H1 (cell line): ENCODE measurements around the gene BCL2L1. TPM values are rescaled to one million over a fixed set of nuclear protein-coding genes. Genes with fewer than 3 reads are reported as not detected.
"Not testable (repeated sequence)": the region's sequence is repeated elsewhere in the genome, so short reads cannot be mapped to it uniquely, and the experiment has no call there.

ENCODE experiments used
- CTCF ChIA-PET: fragments of 300-600 bp; sonication (Branson Sonifier 250); formaldehyde crosslinking; loops from one replicate; lab custom pipeline; 2021; ENCODE audit not compliant: partially characterized antibody; lab: Charles Lee
- POLR2A ChIA-PET: fragments of 300-600 bp; sonication (Branson Sonifier 250); formaldehyde crosslinking; loops from one replicate; lab custom pipeline; 2021; ENCODE audit warnings: inconsistent platforms; ENCODE audit not compliant: partially characterized antibody; lab: Charles Lee
- DNase-seq, 2 experiments: peaks; one replicate each; pipeline versions ENCODE4 v3.0.0 to v3.0.0-alpha.2; 2010 to 2022; ENCODE audit warnings: low spot score in 2 of 2, low read depth in 1 of 2, mixed read lengths in 1 of 2
- FAIRE-seq: peaks from 2 replicates; lab custom pipeline; 2011; peaks lifted over from hg19 to GRCh38; lab: Jason Lieb, UNC
- H2AFZ ChIP-seq: 2 replicates; pipeline ENCODE4 v1.8.1; 2012; ENCODE audit warnings: low read length, inconsistent platforms
- H2AK5ac ChIP-seq: 2 replicates; pipeline ENCODE4 v1.6.1; 2013; ENCODE audit warnings: low read depth, low read length
- H2BK120ac ChIP-seq: replicated peaks from 2 replicates; pipeline ENCODE3; 2013; ENCODE audit warnings: low read depth, low read length, inconsistent platforms
- H2BK12ac ChIP-seq: 2 replicates; pipeline ENCODE4 v1.6.1; 2013; ENCODE audit warnings: low read depth, low read length
- H2BK15ac ChIP-seq: 2 replicates; pipeline ENCODE4 v1.6.1; 2013; ENCODE audit warnings: low read length
- H2BK20ac ChIP-seq: 2 replicates; pipeline ENCODE4 v1.6.1; 2013; ENCODE audit warnings: low read length
- H2BK5ac ChIP-seq: 2 replicates; pipeline ENCODE4 v1.6.1; 2013; ENCODE audit warnings: low read depth, low read length
- H3K14ac ChIP-seq: 2 replicates; pipeline ENCODE4 v1.6.1; 2013; ENCODE audit warnings: inconsistent platforms; ENCODE audit not compliant: insufficient read length
- H3K18ac ChIP-seq: 2 replicates; pipeline ENCODE4 v1.6.1; 2013; ENCODE audit warnings: low read length; ENCODE audit errors: extremely low read depth
- H3K23ac ChIP-seq: 2 replicates; pipeline ENCODE4 v1.6.1; 2013; ENCODE audit warnings: inconsistent platforms; ENCODE audit not compliant: insufficient read length
- H3K23me2 ChIP-seq: 2 replicates; pipeline ENCODE4 v1.6.1; 2013; ENCODE audit warnings: low read depth, low read length
- H3K27ac ChIP-seq: 2 replicates; pipeline ENCODE4 v1.6.1; 2011; ENCODE audit warnings: low read depth, low read length, inconsistent platforms
- H3K27me3 ChIP-seq, 4 experiments: replicated peaks in 1 of 4; 1 replicate in 1 of 4; 2 replicates in 3 of 4; pipeline versions ENCODE4 v1.6.1 to v1.8.1; 2011 to 2013; ENCODE audit warnings: low read length in 3 of 4, mild to moderate bottlenecking in 3 of 4, inconsistent platforms in 2 of 4, mixed read lengths in 2 of 4, moderate library complexity in 1 of 4; ENCODE audit not compliant: control insufficient read depth in 3 of 4, insufficient read depth in 3 of 4; ENCODE audit errors: extremely low read depth in 1 of 4
- H3K36me3 ChIP-seq, 4 experiments: 2 replicates each; pipeline versions ENCODE4 v1.6.1 to v1.8.1; 2011 to 2013; ENCODE audit warnings: mild to moderate bottlenecking in 4 of 4, low read length in 3 of 4, moderate library complexity in 2 of 4, control low read depth in 1 of 4, inconsistent platforms in 1 of 4; ENCODE audit not compliant: insufficient read depth in 4 of 4, control insufficient read depth in 2 of 4
- H3K4ac ChIP-seq: replicated peaks from 2 replicates; pipeline ENCODE3; 2013; ENCODE audit warnings: low read length, low read depth, mixed read lengths, inconsistent platforms; ENCODE audit not compliant: insufficient read length
- H3K4me1 ChIP-seq, 4 experiments: replicated peaks in 1 of 4; 1 replicate in 1 of 4; 2 replicates in 3 of 4; pipeline versions ENCODE4 v1.6.1 to v1.8.1; 2011 to 2013; ENCODE audit warnings: low read length in 3 of 4, inconsistent platforms in 2 of 4, mixed read lengths in 1 of 4; ENCODE audit not compliant: insufficient read depth in 4 of 4, control insufficient read depth in 3 of 4
- H3K4me2 ChIP-seq, 2 experiments: 2 replicates each; pipeline versions ENCODE4 v1.6.1 to v1.8.1; 2011 to 2013; ENCODE audit warnings: low read depth in 2 of 2, low read length in 2 of 2, control low read depth in 1 of 2, inconsistent platforms in 1 of 2, mild to moderate bottlenecking in 1 of 2; ENCODE audit not compliant: insufficient read depth in 1 of 2
- H3K4me3 ChIP-seq, 4 experiments: fragments of 200-600, 300-600 bp in 1 of 4; sonication (generic), shearing (Covaris generic), sonication (Bioruptor Twin) in 1 of 4; 2 replicates each; pipeline versions ENCODE4 v1.5.1 to v1.8.1; 2011 to 2016; ENCODE audit warnings: low read length in 4 of 4, low read depth in 3 of 4, control low read depth in 2 of 4, inconsistent platforms in 2 of 4, mild to moderate bottlenecking in 2 of 4, mixed read lengths in 1 of 4, moderate library complexity in 1 of 4; ENCODE audit not compliant: insufficient read depth in 2 of 4; ENCODE audit errors: extremely low read depth in 1 of 4
- H3K56ac ChIP-seq: replicated peaks from 2 replicates; pipeline ENCODE3; 2013; ENCODE audit warnings: low read depth, mild to moderate bottlenecking, mixed read lengths, low read length, inconsistent platforms; ENCODE audit not compliant: insufficient read length
- H3K79me1 ChIP-seq: 2 replicates; pipeline ENCODE4 v1.6.1; 2013; ENCODE audit warnings: low read depth, low read length, control low read depth
- H3K79me2 ChIP-seq, 2 experiments: 2 replicates each; pipeline versions ENCODE4 v1.6.1 to v1.8.1; 2012 to 2013; ENCODE audit warnings: low read length in 2 of 2, mild to moderate bottlenecking in 2 of 2, inconsistent platforms in 1 of 2; ENCODE audit not compliant: insufficient read depth in 2 of 2, control insufficient read depth in 1 of 2
- H3K9ac ChIP-seq, 4 experiments: replicated peaks in 1 of 4; 1 replicate in 1 of 4; 2 replicates in 3 of 4; pipeline versions ENCODE4 v1.6.1 to v1.8.1; 2011 to 2013; ENCODE audit warnings: low read depth in 3 of 4, low read length in 3 of 4, control low read depth in 2 of 4, mild to moderate bottlenecking in 2 of 4, moderate library complexity in 2 of 4, inconsistent platforms in 1 of 4; ENCODE audit errors: extremely low read depth in 1 of 4
- H3K9me3 ChIP-seq, 2 experiments: 2 replicates each; pipeline versions ENCODE4 v1.6.1 to v1.8.1; 2012 to 2013; ENCODE audit warnings: mild to moderate bottlenecking in 2 of 2, moderate library complexity in 2 of 2, control low read depth in 1 of 2, inconsistent platforms in 1 of 2, low read depth in 1 of 2, low read length in 1 of 2, mixed read lengths in 1 of 2; ENCODE audit not compliant: insufficient read depth in 2 of 2
- H4K20me1 ChIP-seq, 2 experiments: replicated peaks in 1 of 2; 2 replicates each; pipeline versions ENCODE3 to v1.8.1; 2011 to 2013; ENCODE audit warnings: inconsistent platforms in 2 of 2, low read length in 2 of 2, mild to moderate bottlenecking in 1 of 2; ENCODE audit not compliant: insufficient read depth in 2 of 2, control insufficient read depth in 1 of 2
- H4K5ac ChIP-seq: 2 replicates; pipeline ENCODE4 v1.6.1; 2013; ENCODE audit warnings: low read length, low read depth, mixed read lengths, inconsistent platforms; ENCODE audit not compliant: insufficient read length
- H4K8ac ChIP-seq: 2 replicates; pipeline ENCODE4 v1.8.0; 2013; ENCODE audit warnings: mild to moderate bottlenecking, moderate library complexity, low read length, inconsistent platforms; ENCODE audit not compliant: insufficient read depth; ENCODE audit errors: extremely low read depth
- H4K91ac ChIP-seq: replicated peaks from 2 replicates; pipeline ENCODE3; 2013; ENCODE audit warnings: low read length, mixed read lengths, inconsistent platforms; ENCODE audit not compliant: insufficient read length
- WGBS, 2 experiments: shearing (Covaris generic) in 1 of 2; methylation state at CpG; one replicate each; pipeline versions ENCODE4 v1.1.6 to v1.1.7; 2013 to 2015; ENCODE audit warnings: low lambda C conversion rate in 2 of 2, mixed read lengths in 2 of 2, inconsistent platforms in 1 of 2, low coverage in 1 of 2, missing lambda C conversion rate in 1 of 2; ENCODE audit not compliant: insufficient replicate concordance in 2 of 2, insufficient coverage in 1 of 2, insufficient read length in 1 of 2; ENCODE audit errors: extremely low coverage in 1 of 2, missing lambda C conversion rate in 1 of 2; 5-methylcytosine and 5-hydroxymethylcytosine counted together
- polyA plus RNA-seq, 7 experiments: library from polyadenylated mRNA; depleted of rRNA in 3 of 7; stranded (reverse) in 5 of 7; unstranded in 2 of 7; fragments of >200 nt in 5 of 7; fragments of 200-250 nt in 2 of 7; gene quantifications; 1 replicate in 5 of 7; 2 replicates in 1 of 7; 4 replicates in 1 of 7; pipeline versions ENCODE4 v1.2.1 to v1.2.3, GENCODE V29; 2011 to 2013; ENCODE audit warnings: missing spikeins in 2 of 7, mixed read lengths in 2 of 7
- total RNA-seq: library from RNA; stranded (reverse); fragmentation: NEBNext Ultra II Directional; extraction: Animal tissue kit (Norgen Biotek cat#: 25700); gene quantifications from 2 replicates; pipeline ENCODE4 v1.2.1, GENCODE V29; 2021

BCL2L1 gene
- total and polyA plus RNA-seq, 2 of the 8 experiments (the other 6 are each of a cell fraction or from before 2014, with no cell fraction given): 64.9 to 66.1 TPM

- H2BK120ac ChIP-seq, H3K4me3 ChIP-seq, H3K4me2 ChIP-seq, H3K79me1 ChIP-seq, DNase-seq, H2BK15ac ChIP-seq, H3K4ac ChIP-seq, H2BK5ac ChIP-seq, H3K27ac ChIP-seq, H3K36me3 ChIP-seq, H3K23ac ChIP-seq, H2BK20ac ChIP-seq, FAIRE-seq, H4K20me1 ChIP-seq, H4K91ac ChIP-seq, H3K79me2 ChIP-seq, H4K5ac ChIP-seq, H3K23me2 ChIP-seq, H3K18ac ChIP-seq, H3K9me3 ChIP-seq, H3K56ac ChIP-seq, H3K27me3 ChIP-seq, H2BK12ac ChIP-seq, H3K9ac ChIP-seq, H2AK5ac ChIP-seq, H3K4me1 ChIP-seq, H2AFZ ChIP-seq, H3K14ac ChIP-seq, H4K8ac ChIP-seq: not testable (repeated sequence)
- 96% methylated on average over 6 of the region's 6 CpGs; no CpG with 5 or more reads in 1 of the 2 experiments for WGBS, 2 experiments
- ChIA-PET CTCF (interaction anchor here (0.6 to 32.8 kb wide), 5 partner anchors 10 to 57 kb away, joined by 3 to 1559 read pairs (median 3); no protein-coding TSS in a partner anchor), POLR2A (interaction anchor here (0.6 kb wide), 1 partner anchor 10 kb away, joined by 3 read pairs; no protein-coding TSS in a partner anchor)
Measured at GRCh38 chr20:31623123-31623505, 99.6 kb downstream of the BCL2L1 start.
